Adrenal gland (tissue), 12 donors: Measurements from ENCODE around the gene SH2D1A. TPM values are rescaled to one million over a fixed set of nuclear protein-coding genes. Genes with fewer than 3 reads are reported as not detected.

Source experiments
- DNase-seq, 7 donors: peaks; one replicate each; pipeline ENCODE4 v3.0.0-alpha.2; 2019 to 2020
- H3K27ac ChIP-seq, 5 donors: fragments of 200-600 bp; sonication (generic) in 4 of 5; 1 replicate in 3 of 5; 2 replicates in 2 of 5; pipeline versions ENCODE4 v1.5.1 to v1.8.0; 2016 to 2020; ENCODE audit warnings: mild to moderate bottlenecking in 1 of 5
- H3K27me3 ChIP-seq: fragments of 200-600 bp; 2 replicates; pipeline ENCODE4 v1.8.0; 2021
- H3K36me3 ChIP-seq, 2 donors: fragments of 200-600 bp; replicated peaks in 1 of 2; 1 replicate in 1 of 2; 2 replicates in 1 of 2; pipeline versions ENCODE4 v1.5.1 to v1.8.0; 2018 to 2022
- H3K4me1 ChIP-seq, 2 donors: fragments of 200-600 bp; replicated peaks in 1 of 2; 1 replicate in 1 of 2; 2 replicates in 1 of 2; pipeline versions ENCODE4 v1.5.1 to v1.8.0; 2018 to 2021
- H3K4me3 ChIP-seq, 4 donors: fragments of 200-600 bp; sonication (generic) in 3 of 4; one replicate each; pipeline ENCODE4 v1.5.1; 2016 to 2018
- H3K9me3 ChIP-seq, 3 donors: fragments of 200-600 bp; sonication (generic) in 1 of 3; replicated peaks in 1 of 3; 1 replicate in 2 of 3; 2 replicates in 1 of 3; pipeline versions ENCODE4 v1.5.1 to v1.8.0; 2016 to 2021
- POLR2A ChIP-seq, 2 donors: fragments of 450-650 bp; IDR thresholded peaks; one replicate each; pipeline ENCODE4 v1.6.1; 2017; ENCODE audit warnings: antibody characterized with exemption in 2 of 2, mild to moderate bottlenecking in 2 of 2, moderate library complexity in 1 of 2
- WGBS, 4 donors: extraction: QIAGEN DNeasy Blood & Tissue Kit in 2 of 4; methylation state at CpG; one replicate each; pipeline versions ENCODE4 v1.1.5 to v1.1.7; 2013 to 2017; 5-methylcytosine and 5-hydroxymethylcytosine counted together
- intact Hi-C, 2 donors: fragments of 100-400 bp; cut with DNase I; formaldehyde crosslinking; loops; one replicate each; pipeline versions ENCODE4 v1.14.1 to v1.15.0; 2022 to 2023
- polyA plus RNA-seq, 3 donors: library from polyadenylated mRNA; stranded (reverse); fragments of 200-250 nt in 2 of 3; fragments of 350-450 nt in 1 of 3; fragmentation: Illumina TruSeq in 1 of 3; extraction: RNeasy Lipid Tissue Mini Kit (QIAGEN cat#74804) in 1 of 3; gene quantifications; one replicate each; pipeline ENCODE4 v1.2.3, GENCODE V29; 2013 to 2014
- small RNA-seq, 2 donors: library from RNA; depleted of rRNA; stranded (forward); fragments of <200 nt; gene quantifications; one replicate each; pipeline ENCODE3, GENCODE V24; 2016
- total RNA-seq, 9 donors: library from RNA; depleted of rRNA in 4 of 9; stranded (reverse); fragments of >200 nt in 4 of 9; fragments of 120-200 nt in 1 of 9; fragmentation: NEBNext Ultra II Directional in 1 of 9; extraction: Animal tissue kit (Norgen Biotek cat#: 25700) in 1 of 9; gene quantifications; one replicate each; pipeline versions ENCODE4 v1.1.0 to v1.2.4, GENCODE V29; 2013 to 2023
- TF ChIP-seq, protein P1 (sequence below), 6 experiments: fragments of 450-650 bp in 4 of 6; fragments of 200-600 bp in 2 of 6; sonication (generic) in 1 of 6; IDR thresholded peaks; 1 replicate in 5 of 6; 2 replicates in 1 of 6; pipeline versions ENCODE4 v1.5.1 to v1.8.0; 2016 to 2021; ENCODE audit warnings: antibody characterized with exemption in 6 of 6, mild to moderate bottlenecking in 2 of 6, moderate library complexity in 1 of 6
- donor health status: healthy with polysubstance abuse.
- donor health status: Bipolar disorder and iron deficiency.
- donor health status: DM: yes; HTN: yes; CAD: no.
- donor health status: DM: no; HTN: no; CAD: no.
- donor health status: DM: no; HTN: no; CAD: no.
- donor health status: DM: yes; HTN: yes; CAD: no.

Gene SH2D1A
- total and polyA plus RNA-seq, 12 donors, result 0.06 to 1.4 (median 0.40) TPM; not detected in 3

GRCh38 chrX:124421898-124422655 is 75.7 kb downstream of the SH2D1A start:
- Histone ChIP-seq H3K4me3 (no peak overlapping the region), H3K4me1 (no peaks in the 10 kb centered on the region), H3K27me3 (no peaks in the 10 kb centered on the region), H3K9me3 (no peaks in the 10 kb centered on the region), H3K27ac (no peak overlapping the region), H3K36me3 (no peaks in the 10 kb centered on the region)
- WGBS, 4 donors, result 75 to 88% (median 79%) methylated on average over 14 to 15 of the region's 15 CpGs
- intact Hi-C loops, result no loop called here
- DNase-seq, result no peak
- no peak for TF ChIP-seq POLR2A (IDR thresholded peaks at IDR 0.05)
- TF ChIP-seq, protein P1, sequence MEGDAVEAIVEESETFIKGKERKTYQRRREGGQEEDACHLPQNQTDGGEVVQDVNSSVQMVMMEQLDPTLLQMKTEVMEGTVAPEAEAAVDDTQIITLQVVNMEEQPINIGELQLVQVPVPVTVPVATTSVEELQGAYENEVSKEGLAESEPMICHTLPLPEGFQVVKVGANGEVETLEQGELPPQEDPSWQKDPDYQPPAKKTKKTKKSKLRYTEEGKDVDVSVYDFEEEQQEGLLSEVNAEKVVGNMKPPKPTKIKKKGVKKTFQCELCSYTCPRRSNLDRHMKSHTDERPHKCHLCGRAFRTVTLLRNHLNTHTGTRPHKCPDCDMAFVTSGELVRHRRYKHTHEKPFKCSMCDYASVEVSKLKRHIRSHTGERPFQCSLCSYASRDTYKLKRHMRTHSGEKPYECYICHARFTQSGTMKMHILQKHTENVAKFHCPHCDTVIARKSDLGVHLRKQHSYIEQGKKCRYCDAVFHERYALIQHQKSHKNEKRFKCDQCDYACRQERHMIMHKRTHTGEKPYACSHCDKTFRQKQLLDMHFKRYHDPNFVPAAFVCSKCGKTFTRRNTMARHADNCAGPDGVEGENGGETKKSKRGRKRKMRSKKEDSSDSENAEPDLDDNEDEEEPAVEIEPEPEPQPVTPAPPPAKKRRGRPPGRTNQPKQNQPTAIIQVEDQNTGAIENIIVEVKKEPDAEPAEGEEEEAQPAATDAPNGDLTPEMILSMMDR (IDR thresholded peaks at IDR 0.05), result no peak

Small RNAs within 50 kb of the gene (small RNA-seq; reads per million reads assigned to genes)
- gene AL022718.1, result 0 reads per million in 2 donors

Other genes with a start within 250 kb of the SH2D1A start
- gene TEX13D, start 13.9 kb upstream of the SH2D1A start, total RNA-seq, result not detected
- not detected for gene TEX13D, start 13.9 kb upstream of the SH2D1A start, polyA plus RNA-seq